Peyer's patch (tissue), 4 donors: ENCODE results near the gene DAPK1. TPM values are rescaled to one million over a fixed set of nuclear protein-coding genes. Genes with fewer than 3 reads are reported as not detected.

Source experiments
- DNase-seq, 3 donors: peaks; one replicate each; pipeline ENCODE4 v3.0.0-alpha.2; 2017 to 2019
- H3K27ac ChIP-seq, 4 donors: fragments of 200-600 bp; sonication (generic); one replicate each; pipeline ENCODE4 v1.5.1; 2016 to 2019
- H3K27me3 ChIP-seq, 2 donors: fragments of 200-600 bp; sonication (generic); one replicate each; pipeline ENCODE4 v1.5.1; 2019
- H3K36me3 ChIP-seq, 3 donors: fragments of 200-600 bp; sonication (generic); one replicate each; pipeline ENCODE4 v1.5.1; 2016 to 2019
- H3K4me1 ChIP-seq, 4 donors: fragments of 200-600 bp; sonication (generic); one replicate each; pipeline ENCODE4 v1.5.1; 2016 to 2019
- H3K4me3 ChIP-seq, 4 donors: fragments of 200-600 bp; sonication (generic); 1 replicate in 3 of 4; 2 replicates in 1 of 4; pipeline ENCODE4 v1.5.1; 2016 to 2019; ENCODE audit warnings: mild to moderate bottlenecking in 1 of 4
- H3K9me3 ChIP-seq, 4 donors: fragments of 200-600 bp; sonication (generic); one replicate each; pipeline ENCODE4 v1.5.1; 2016 to 2019; ENCODE audit warnings: mild to moderate bottlenecking in 1 of 4
- POLR2A ChIP-seq, 2 donors: fragments of 450-650 bp; IDR thresholded peaks; one replicate each; pipeline ENCODE4 v1.5.1; 2017; ENCODE audit warnings: antibody characterized with exemption in 2 of 2, mild to moderate bottlenecking in 2 of 2, moderate library complexity in 2 of 2
- total RNA-seq, 4 donors: library from RNA; depleted of rRNA; stranded (reverse); fragments of >200 nt; gene quantifications; one replicate each; pipeline ENCODE4 v1.1.0, GENCODE V29; 2016
- TF ChIP-seq, protein P1 (sequence below), 6 experiments: fragments of 450-650 bp in 4 of 6; fragments of 200-600 bp in 2 of 6; sonication (generic) in 1 of 6; IDR thresholded peaks; one replicate each; pipeline ENCODE4 v1.5.1; 2017 to 2019; ENCODE audit warnings: antibody characterized with exemption in 6 of 6, mild to moderate bottlenecking in 3 of 6, moderate library complexity in 1 of 6

DAPK1 gene
- total RNA-seq, 4 donors from 2014 or later = 45.4 to 96.4 (median 77.2) TPM

DNA sequence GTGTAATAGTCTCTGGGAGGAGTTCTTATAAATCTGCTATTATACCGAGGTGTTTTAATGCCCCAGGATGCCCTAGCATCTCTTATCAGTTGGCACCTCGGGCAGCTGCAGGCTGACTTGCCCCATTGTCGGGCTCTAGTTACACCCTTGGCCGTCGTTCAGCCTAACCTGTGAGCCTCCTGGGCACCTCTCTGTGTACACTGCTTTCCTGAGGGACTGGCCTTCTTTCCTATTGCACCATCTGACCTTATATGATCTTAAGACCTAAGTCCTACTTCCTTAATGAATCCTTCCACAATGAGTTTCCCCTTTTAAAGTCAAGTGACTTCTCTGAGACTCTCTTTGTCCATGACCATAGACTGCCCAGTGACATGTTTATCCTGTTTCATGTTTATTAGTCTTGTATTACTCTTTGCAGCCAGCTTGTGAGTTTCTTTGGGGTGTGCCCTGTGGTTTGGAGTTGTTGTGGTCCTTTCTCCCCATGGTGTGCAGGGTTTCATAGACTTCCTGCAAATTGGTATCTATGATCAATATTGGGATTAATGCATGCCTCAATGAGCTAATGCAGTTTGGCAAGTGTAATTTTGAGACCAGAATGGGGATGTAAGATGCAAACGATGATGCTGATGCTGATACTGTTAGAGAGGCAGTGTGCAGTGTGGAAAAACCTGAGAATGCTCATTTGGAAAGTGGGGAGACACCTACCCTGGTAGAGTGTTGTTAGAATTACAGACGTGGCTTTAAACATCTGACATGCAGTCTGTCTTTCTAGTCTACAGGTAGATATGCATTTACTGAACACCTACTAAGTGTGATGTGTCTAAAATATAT, 4.9 kb downstream of the DAPK1 start:
- peak in 1 of 3 donors; percentile 53 for DNase-seq

GRCh38 chr9:87503430-87503829, 5.8 kb downstream of the DAPK1 start:
- DNase-seq = no peak
- TF ChIP-seq POLR2A (IDR thresholded peaks at IDR 0.05) = no peak
- TF ChIP-seq, protein P1, sequence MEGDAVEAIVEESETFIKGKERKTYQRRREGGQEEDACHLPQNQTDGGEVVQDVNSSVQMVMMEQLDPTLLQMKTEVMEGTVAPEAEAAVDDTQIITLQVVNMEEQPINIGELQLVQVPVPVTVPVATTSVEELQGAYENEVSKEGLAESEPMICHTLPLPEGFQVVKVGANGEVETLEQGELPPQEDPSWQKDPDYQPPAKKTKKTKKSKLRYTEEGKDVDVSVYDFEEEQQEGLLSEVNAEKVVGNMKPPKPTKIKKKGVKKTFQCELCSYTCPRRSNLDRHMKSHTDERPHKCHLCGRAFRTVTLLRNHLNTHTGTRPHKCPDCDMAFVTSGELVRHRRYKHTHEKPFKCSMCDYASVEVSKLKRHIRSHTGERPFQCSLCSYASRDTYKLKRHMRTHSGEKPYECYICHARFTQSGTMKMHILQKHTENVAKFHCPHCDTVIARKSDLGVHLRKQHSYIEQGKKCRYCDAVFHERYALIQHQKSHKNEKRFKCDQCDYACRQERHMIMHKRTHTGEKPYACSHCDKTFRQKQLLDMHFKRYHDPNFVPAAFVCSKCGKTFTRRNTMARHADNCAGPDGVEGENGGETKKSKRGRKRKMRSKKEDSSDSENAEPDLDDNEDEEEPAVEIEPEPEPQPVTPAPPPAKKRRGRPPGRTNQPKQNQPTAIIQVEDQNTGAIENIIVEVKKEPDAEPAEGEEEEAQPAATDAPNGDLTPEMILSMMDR (IDR thresholded peaks at IDR 0.05) = no peak
- no peaks in the 10 kb centered on the region for H3K27me3 ChIP-seq
- no peak overlapping the region for H3K4me3 ChIP-seq
- peaks cover 0 to 21% (median 0%) of the 10 kb centered on the region in 4 donors for H3K4me1 ChIP-seq
- no peak overlapping the region for H3K27ac ChIP-seq
- no peaks in the 10 kb centered on the region for H3K9me3 ChIP-seq
- H3K36me3 ChIP-seq = no peaks in the 10 kb centered on the region

More for the DNA sequence above, 4.9 kb downstream of the DAPK1 start:
- no peak overlapping the region for H3K4me3 ChIP-seq
- no peaks in the 10 kb centered on the region for H3K27me3 ChIP-seq
- no peaks in the 10 kb centered on the region for H3K9me3 ChIP-seq
- TF ChIP-seq, protein P1 (IDR thresholded peaks at IDR 0.05) = no peak
- TF ChIP-seq POLR2A (IDR thresholded peaks at IDR 0.05) = no peak
- H3K27ac ChIP-seq = peak overlapping the region in 2 of 4 donors; percentile 27 to 35
- no peaks in the 10 kb centered on the region for H3K36me3 ChIP-seq
- H3K4me1 ChIP-seq = peaks cover 0 to 21% (median 0%) of the 10 kb centered on the region in 4 donors

GRCh38 chr9:87503927-87504326, 6.3 kb downstream of the DAPK1 start:
- Histone ChIP-seq H3K9me3 (no peaks in the 10 kb centered on the region), H3K27me3 (no peaks in the 10 kb centered on the region), H3K4me1 (peaks cover 0 to 21% (median 0%) of the 10 kb centered on the region in 4 donors), H3K27ac (no peak overlapping the region), H3K36me3 (no peaks in the 10 kb centered on the region), H3K4me3 (no peak overlapping the region)
- DNase-seq = no peak
- TF ChIP-seq POLR2A (IDR thresholded peaks at IDR 0.05) = no peak
- TF ChIP-seq, protein P1 (IDR thresholded peaks at IDR 0.05) = no peak

DNA sequence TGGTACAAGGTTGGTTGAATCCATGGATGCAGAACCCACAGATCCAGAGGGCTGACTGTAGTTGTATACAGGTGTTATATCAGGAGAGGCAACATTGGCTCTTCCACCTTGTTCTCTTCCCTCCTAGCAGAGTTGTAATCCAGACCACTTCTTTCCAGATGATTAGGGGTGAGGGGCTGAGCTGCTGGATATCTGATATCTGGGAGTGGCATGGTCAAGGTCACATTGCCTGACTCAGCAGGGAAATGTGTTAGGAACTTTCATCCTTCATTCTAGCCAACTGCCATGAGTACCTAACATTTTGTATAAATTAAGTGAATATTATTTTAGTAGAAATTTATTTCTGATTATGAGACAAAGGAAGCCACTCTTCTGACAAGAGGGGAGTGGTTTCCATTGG, 7.3 kb downstream of the DAPK1 start:
- TF ChIP-seq POLR2A (IDR thresholded peaks at IDR 0.05) = no peak
- TF ChIP-seq, protein P1 (IDR thresholded peaks at IDR 0.05) = no peak
- no peaks in the 10 kb centered on the region for H3K9me3 ChIP-seq
- H3K27ac ChIP-seq = no peak overlapping the region
- peaks cover 0 to 25% (median 0%) of the 10 kb centered on the region in 4 donors for H3K4me1 ChIP-seq
- H3K4me3 ChIP-seq = no peak overlapping the region
- H3K27me3 ChIP-seq = no peaks in the 10 kb centered on the region
- no peak for DNase-seq
- H3K36me3 ChIP-seq = no peaks in the 10 kb centered on the region

- H3K27ac ChIP-seq = no peak overlapping the region
Measured at GRCh38 chr9:87505869-87506678, 8.4 kb downstream of the DAPK1 start.

More at GRCh38 chr9:87505869-87506678, 8.4 kb downstream of the DAPK1 start:
- no peaks in the 10 kb centered on the region for H3K9me3 ChIP-seq
- no peak for DNase-seq
- H3K27me3 ChIP-seq = no peaks in the 10 kb centered on the region
- H3K4me1 ChIP-seq = peaks cover 0 to 25% (median 0%) of the 10 kb centered on the region in 4 donors
- no peaks in the 10 kb centered on the region for H3K36me3 ChIP-seq
- no peak overlapping the region for H3K4me3 ChIP-seq
- TF ChIP-seq, protein P1 (IDR thresholded peaks at IDR 0.05) = no peak
- no peak for TF ChIP-seq POLR2A (IDR thresholded peaks at IDR 0.05)
